ENCODE measurements around the gene CERK. TPM values are rescaled to one million over a fixed set of nuclear protein-coding genes. Genes with fewer than 3 reads are reported as not detected.
"Not testable (repeated sequence)": the region's sequence is repeated elsewhere in the genome, so short reads cannot be mapped to it uniquely, and the experiment has no call there.

Gene CERK
- polyA plus RNA-seq, 1 donor from 2014 or later, result 11.7 TPM

- H3K4me1 Mint-ChIP-seq, result peaks cover 26 to 33% (median 29%) of the 10 kb centered on the region in 3 donors
These were observed 1.3 kb downstream of the CERK start for GRCh38 chr22:46736705-46737104.

GRCh38 chr22:46735747-46736608 lies 2.1 kb downstream of the CERK start:
- peaks cover 26 to 35% (median 29%) of the 10 kb centered on the region in 3 donors for H3K4me1 Mint-ChIP-seq
- H3K27ac Mint-ChIP-seq, result peak overlapping the region in 2 of 3 donors; percentile 91 to 95
- H3K27me3 Mint-ChIP-seq, result no peaks in the 10 kb centered on the region
- H3K36me3 Mint-ChIP-seq, result peaks cover 3% of the 10 kb centered on the region
- H3K4me3 Mint-ChIP-seq, result peak overlapping the region; percentile 62 to 98 (median 91)
- H3K9me3 Mint-ChIP-seq, result no peaks in the 10 kb centered on the region

More at GRCh38 chr22:46736705-46737104, 1.3 kb downstream of the CERK start:
- Mint-ChIP-seq H3K4me3 (peak overlapping the region; percentile 85 to 98 (median 91)), H3K36me3 (peaks cover 2% of the 10 kb centered on the region), H3K27me3 (no peaks in the 10 kb centered on the region), H3K9me3 (no peaks in the 10 kb centered on the region), H3K27ac (peak overlapping the region in 2 of 3 donors; percentile 84 to 95)

DNA sequence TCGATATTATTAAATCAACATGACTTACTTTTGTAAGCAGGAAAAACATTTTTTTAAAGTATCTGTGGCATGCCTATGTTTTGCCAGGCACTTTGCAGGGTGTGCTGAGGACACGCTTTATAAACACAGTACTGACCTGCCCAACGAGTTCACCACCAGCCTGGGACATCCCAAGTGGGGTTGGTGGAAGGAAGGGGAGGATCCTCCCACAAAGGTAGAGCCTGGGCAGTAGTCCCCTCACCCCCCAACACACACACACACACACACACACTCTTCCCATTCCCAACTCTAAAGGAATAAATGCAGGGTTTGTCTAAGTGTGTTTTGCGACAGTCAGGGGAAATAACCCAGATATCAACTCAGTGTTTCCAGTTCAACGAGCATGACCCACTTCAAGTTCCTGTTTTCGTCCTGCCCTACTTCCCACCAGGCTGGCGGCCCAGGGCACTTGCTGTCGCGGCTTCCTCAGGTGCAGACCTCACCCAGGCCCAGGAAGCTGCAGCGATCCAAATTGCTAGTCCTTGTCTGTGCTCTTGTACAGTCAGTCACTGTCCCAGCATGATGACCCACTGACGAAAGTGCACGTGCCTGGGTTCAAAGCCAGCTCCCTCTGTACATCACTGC lies 3.1 kb downstream of the CERK start:
- no peaks in the 10 kb centered on the region for H3K9me3 Mint-ChIP-seq
- no peaks in the 10 kb centered on the region for H3K27me3 Mint-ChIP-seq
- H3K4me3 Mint-ChIP-seq, result peak overlapping the region; percentile 73 to 93 (median 88)
- peaks cover 3% of the 10 kb centered on the region for H3K36me3 Mint-ChIP-seq
- peak overlapping the region; percentile 63 to 91 (median 87) for H3K27ac Mint-ChIP-seq
- peaks cover 26 to 35% (median 33%) of the 10 kb centered on the region in 3 donors for H3K4me1 Mint-ChIP-seq

GRCh38 chr22:46734213-46734722 lies 3.8 kb downstream of the CERK start:
- H3K4me3 Mint-ChIP-seq, result peak overlapping the region; percentile 73 to 93 (median 88)
- H3K27ac Mint-ChIP-seq, result peak overlapping the region in 2 of 3 donors; percentile 63 to 91
- H3K36me3 Mint-ChIP-seq, H3K27me3 Mint-ChIP-seq, H3K9me3 Mint-ChIP-seq: not testable (repeated sequence)
- H3K4me1 Mint-ChIP-seq, result peaks cover 30 to 37% (median 36%) of the 10 kb centered on the region in 3 donors

DNA sequence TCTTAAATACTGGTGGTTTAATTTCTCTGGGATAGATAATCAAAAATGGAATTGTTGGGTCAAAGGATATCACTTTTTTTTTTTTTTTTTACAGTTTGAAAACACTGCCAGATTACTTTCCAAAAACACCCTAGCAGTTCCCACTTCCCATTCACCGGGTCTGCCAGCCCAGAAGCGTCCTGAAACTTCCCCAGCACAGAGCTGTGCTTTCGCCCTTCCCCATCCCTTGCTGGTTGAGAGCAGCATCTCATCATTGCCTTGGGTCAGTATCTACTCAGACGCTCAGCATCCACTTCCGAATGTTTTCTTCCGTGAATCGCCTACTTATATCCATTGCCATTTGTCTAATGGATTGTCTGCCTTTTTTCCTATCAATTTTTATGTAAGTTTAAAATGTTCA lies 5.5 kb downstream of the CERK start:
- H3K9me3 Mint-ChIP-seq, result no peaks in the 10 kb centered on the region
- no peak overlapping the region for H3K27ac Mint-ChIP-seq
- peaks cover 4% of the 10 kb centered on the region for H3K36me3 Mint-ChIP-seq
- H3K27me3 Mint-ChIP-seq, result no peaks in the 10 kb centered on the region
- H3K4me1 Mint-ChIP-seq, result peaks cover 30 to 36% (median 35%) of the 10 kb centered on the region in 3 donors
- no peak overlapping the region for H3K4me3 Mint-ChIP-seq

DNA sequence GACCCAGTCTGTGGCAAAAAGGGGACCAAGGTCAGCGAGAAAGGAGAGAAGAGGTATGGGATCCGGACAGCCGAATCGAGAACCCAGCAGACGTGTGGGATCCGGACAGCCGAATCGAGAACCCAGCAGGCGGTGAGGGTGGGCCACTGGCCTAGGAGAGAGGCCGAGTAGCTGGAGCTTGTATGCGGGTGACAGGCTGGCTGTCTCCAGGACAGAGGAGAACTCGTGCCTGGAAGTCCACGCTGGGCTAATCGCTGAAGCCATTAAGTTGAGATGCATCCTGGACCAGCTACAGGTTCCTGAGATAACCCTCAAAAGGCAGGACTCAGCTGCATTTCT lies 6.0 kb downstream of the CERK start:
- peak overlapping the region in 1 of 3 donors; percentile 85 for H3K27ac Mint-ChIP-seq
- no peaks in the 10 kb centered on the region for H3K27me3 Mint-ChIP-seq
- no peak overlapping the region for H3K4me3 Mint-ChIP-seq

DNA sequence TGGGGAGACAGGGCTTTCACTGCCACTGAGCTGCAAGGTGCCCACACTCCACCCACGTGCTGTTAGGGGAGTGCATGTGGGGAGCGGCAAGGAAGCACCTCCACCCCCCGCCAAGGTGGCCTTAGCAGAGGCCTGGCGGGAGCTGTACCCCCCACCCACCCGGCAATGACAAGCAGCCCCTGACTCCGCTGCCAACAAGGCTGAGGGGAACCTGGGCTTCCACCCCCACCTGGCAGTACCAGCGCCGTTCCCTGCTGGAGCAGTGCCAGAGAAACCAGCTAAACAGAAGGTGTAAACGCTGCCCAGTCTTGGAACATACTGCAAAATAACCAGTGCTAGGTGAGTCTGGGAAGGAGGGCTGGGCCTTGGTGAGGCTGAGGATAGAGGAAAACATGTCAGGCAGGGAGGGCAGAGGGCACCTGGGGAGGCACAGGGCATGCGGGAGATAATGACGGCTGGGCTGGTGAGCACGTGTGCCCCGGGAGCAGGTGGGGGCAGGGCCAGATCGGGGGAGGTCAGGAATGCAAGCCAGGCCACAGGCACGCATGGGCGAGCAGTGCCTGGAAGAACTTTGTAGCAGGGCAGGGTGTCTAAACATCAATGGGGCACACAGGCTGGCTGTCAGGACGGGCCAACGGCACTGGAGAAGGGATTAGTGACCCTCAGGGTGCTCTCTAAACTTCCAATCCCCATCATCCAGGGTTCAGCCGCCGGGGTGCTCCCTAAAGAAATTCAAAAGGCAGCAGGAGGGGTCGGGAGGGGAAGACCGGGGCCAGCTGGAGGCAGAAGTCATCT lies 6.6 kb downstream of the CERK start:
- no peaks in the 10 kb centered on the region for H3K9me3 Mint-ChIP-seq
- peaks cover 3% of the 10 kb centered on the region for H3K36me3 Mint-ChIP-seq
- peak overlapping the region in 1 of 3 donors; percentile 85 for H3K27ac Mint-ChIP-seq
- peak overlapping the region in 2 of 4 donors; percentile 10 to 46 for H3K4me3 Mint-ChIP-seq
- peaks cover 27 to 38% (median 33%) of the 10 kb centered on the region in 3 donors for H3K4me1 Mint-ChIP-seq
- no peaks in the 10 kb centered on the region for H3K27me3 Mint-ChIP-seq

More for the DNA sequence above, 6.0 kb downstream of the CERK start:
- peaks cover 3% of the 10 kb centered on the region for H3K36me3 Mint-ChIP-seq
- H3K9me3 Mint-ChIP-seq, result no peaks in the 10 kb centered on the region
- peaks cover 27 to 37% (median 34%) of the 10 kb centered on the region in 3 donors for H3K4me1 Mint-ChIP-seq

DNA sequence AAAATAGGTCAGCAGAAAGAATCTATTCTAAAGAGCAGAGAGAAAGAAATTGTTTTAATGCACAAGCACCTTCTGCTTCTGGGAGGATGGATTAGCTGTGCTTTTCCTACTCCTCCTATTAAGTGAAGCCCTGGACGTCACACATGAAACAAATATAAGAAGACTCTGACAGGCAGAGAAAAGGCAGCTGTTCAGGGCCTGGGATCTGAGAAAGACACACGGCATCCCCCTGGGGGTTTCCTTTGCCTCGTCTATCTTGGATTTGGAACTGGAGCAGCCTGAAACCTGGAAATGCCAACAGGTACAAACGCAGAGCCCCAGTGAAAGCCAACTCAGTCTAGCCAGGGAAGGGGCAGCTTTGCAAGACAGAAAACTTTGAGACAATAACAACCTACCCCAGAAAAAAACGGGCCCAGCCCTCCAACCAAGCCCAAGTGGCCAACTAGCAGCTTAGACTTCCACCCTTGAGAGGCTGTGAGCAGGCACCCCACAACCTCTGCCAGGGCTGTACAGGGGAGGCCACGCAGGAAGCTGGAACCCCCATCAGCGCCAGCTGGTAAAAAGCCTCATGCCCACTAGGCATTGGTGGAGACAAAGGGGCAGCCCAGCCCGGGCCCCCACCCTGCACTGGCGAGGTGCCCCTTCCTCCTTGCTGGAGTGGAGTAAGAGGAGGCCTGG lies 7.3 kb downstream of the CERK start:
- Mint-ChIP-seq H3K4me3 (peak overlapping the region in 1 of 4 donors; percentile 40), H3K36me3 (peaks cover 3% of the 10 kb centered on the region), H3K4me1 (peaks cover 25 to 34% (median 32%) of the 10 kb centered on the region in 3 donors), H3K9me3 (no peaks in the 10 kb centered on the region), H3K27me3 (no peaks in the 10 kb centered on the region), H3K27ac (no peak overlapping the region)

- Mint-ChIP-seq H3K4me1 (peaks cover 16 to 20% (median 16%) of the 10 kb centered on the region in 3 donors), H3K27ac (no peak overlapping the region), H3K36me3 (peaks cover 3% of the 10 kb centered on the region), H3K9me3 (no peaks in the 10 kb centered on the region), H3K27me3 (no peaks in the 10 kb centered on the region), H3K4me3 (peak overlapping the region in 1 of 4 donors; percentile 9)
These were observed 9.6 kb downstream of the CERK start for GRCh38 chr22:46728470-46728869.

GRCh38 chr22:46727813-46728364 lies 10.2 kb downstream of the CERK start:
- peaks cover 3% of the 10 kb centered on the region for H3K36me3 Mint-ChIP-seq
- H3K27ac Mint-ChIP-seq, result no peak overlapping the region
- H3K9me3 Mint-ChIP-seq, result no peaks in the 10 kb centered on the region
- no peak overlapping the region for H3K4me3 Mint-ChIP-seq
- no peaks in the 10 kb centered on the region for H3K27me3 Mint-ChIP-seq
- peaks cover 16 to 20% (median 16%) of the 10 kb centered on the region in 3 donors for H3K4me1 Mint-ChIP-seq

- Mint-ChIP-seq H3K9me3 (no peaks in the 10 kb centered on the region), H3K4me3 (peak overlapping the region in 2 of 4 donors; percentile 18 to 81), H3K27ac (peak overlapping the region in 2 of 3 donors; percentile 23 to 88), H3K36me3 (peaks cover 3% of the 10 kb centered on the region), H3K27me3 (no peaks in the 10 kb centered on the region), H3K4me1 (peaks cover 16 to 18% (median 16%) of the 10 kb centered on the region in 3 donors)
These were observed 11.1 kb downstream of the CERK start for GRCh38 chr22:46726986-46727317.

- Mint-ChIP-seq H3K27ac (no peak overlapping the region), H3K4me1 (peaks cover 15 to 16% (median 16%) of the 10 kb centered on the region in 3 donors), H3K36me3 (peaks cover 1% of the 10 kb centered on the region), H3K9me3 (no peaks in the 10 kb centered on the region), H3K4me3 (peak overlapping the region in 1 of 4 donors; percentile 81), H3K27me3 (no peaks in the 10 kb centered on the region)
These were observed 11.7 kb downstream of the CERK start for GRCh38 chr22:46726066-46726985.

- H3K9me3 Mint-ChIP-seq, result no peaks in the 10 kb centered on the region
- H3K36me3 Mint-ChIP-seq, result peaks cover 3% of the 10 kb centered on the region
- H3K27ac Mint-ChIP-seq, result no peak overlapping the region
- H3K4me1 Mint-ChIP-seq, result peaks cover 11 to 16% (median 14%) of the 10 kb centered on the region in 3 donors
- H3K4me3 Mint-ChIP-seq, result peak overlapping the region in 1 of 4 donors; percentile 33
- no peaks in the 10 kb centered on the region for H3K27me3 Mint-ChIP-seq
These were observed 13.0 kb downstream of the CERK start for GRCh38 chr22:46725096-46725495.
